A549 (cell line): Measurements from ENCODE around the gene CD22. TPM values are rescaled to one million over a fixed set of nuclear protein-coding genes. Genes with fewer than 3 reads are reported as not detected.

ENCODE experiments used
- ATAC-seq, 2 experiments: fragments of 200-7000 bp in 1 of 2; fragments of >200 bp in 1 of 2; cut with Nextera tagmentation in 1 of 2; cut with Tn5 transposase in 1 of 2; 3 replicates each; pipeline versions ENCODE4 v1.8.0 to v1.9.1; 2018 to 2020; ENCODE audit warnings: mild to moderate bottlenecking in 1 of 2, moderate library complexity in 1 of 2
- CTCF ChIA-PET: fragments of 300-600 bp; sonication (Branson Sonifier 250); formaldehyde crosslinking; extraction: SDS; loops from one replicate; lab custom pipeline; 2021; ENCODE audit warnings: antibody characterized with exemption, inconsistent platforms; lab: Yijun Ruan, JAX
- POLR2A ChIA-PET: fragments of 350-600 bp; formaldehyde crosslinking; extraction: SDS; loops from one replicate; lab custom pipeline; 2021; ENCODE audit warnings: antibody characterized with exemption, inconsistent platforms; lab: Yijun Ruan, JAX
- DNase-seq, 2 experiments: peaks; one replicate each; pipeline versions ENCODE4 v3.0.0 to v3.0.0-alpha.2; 2011 to 2016; ENCODE audit warnings: low read depth in 1 of 2, low spot score in 1 of 2
- FAIRE-seq: peaks from 2 replicates; lab custom pipeline; 2011; peaks lifted over from hg19 to GRCh38; lab: Jason Lieb, UNC
- H3K27ac ChIP-seq, 2 experiments: fragments of >200 bp; sonication (Bioruptor Twin); formaldehyde crosslinking; 3 replicates each; pipeline ENCODE4 v1.5.1; 2016 to 2017
- H3K4me1 ChIP-seq: fragments of >200 bp; sonication (Bioruptor Twin); formaldehyde crosslinking; 3 replicates; pipeline ENCODE4 v1.6.1; 2016
- H3K4me2 ChIP-seq: fragments of >200 bp; sonication (Bioruptor Twin); formaldehyde crosslinking; 3 replicates; pipeline ENCODE4 v1.6.1; 2016
- H3K4me3 ChIP-seq: fragments of >200 bp; sonication (Bioruptor Twin); formaldehyde crosslinking; 3 replicates; pipeline ENCODE4 v1.5.1; 2016
- H3K9me3 ChIP-seq: fragments of >200 bp; sonication (Bioruptor Twin); formaldehyde crosslinking; 3 replicates; pipeline ENCODE4 v1.6.1; 2016
- CEBPB ChIP-seq, 2 experiments: fragments of >200 bp in 1 of 2; sonication (Bioruptor Twin) in 1 of 2; formaldehyde crosslinking in 1 of 2; IDR thresholded peaks; 2 replicates each; pipeline ENCODE4 v1.6.1; 2012 to 2016
- CHD4 ChIP-seq: fragments of 200-600 bp; sonication (generic); IDR thresholded peaks from 2 replicates; pipeline ENCODE4 v1.6.1; 2016; ENCODE audit warnings: antibody characterized with exemption, mild to moderate bottlenecking, borderline replicate concordance
- EHF ChIP-seq: fragments of 250-450 bp; sonication (Bioruptor Pico); IDR thresholded peaks from 2 replicates; pipeline ENCODE4 v1.5.0; 2020; ENCODE audit warnings: mild to moderate bottlenecking
- EP300 ChIP-seq, 2 experiments: fragments of >200 bp; sonication (Bioruptor Twin); formaldehyde crosslinking; IDR thresholded peaks; 2 replicates in 1 of 2; 3 replicates in 1 of 2; pipeline ENCODE4 v1.6.1; 2016 to 2017
- ESRRA ChIP-seq: fragments of 150-350 bp; IDR thresholded peaks from 2 replicates; pipeline ENCODE4 v1.6.1; 2014; ENCODE audit warnings: mild to moderate bottlenecking, low read length, borderline replicate concordance
- HEYL ChIP-seq: fragments of 250-450 bp; sonication (Bioruptor Pico); IDR thresholded peaks from 2 replicates; pipeline ENCODE4 v1.8.0; 2021; ENCODE audit warnings: mild to moderate bottlenecking, moderate library complexity
- HOXB5 ChIP-seq: fragments of 250-450 bp; sonication (Bioruptor Pico); IDR thresholded peaks from 2 replicates; pipeline ENCODE4 v1.5.0; 2020; ENCODE audit warnings: mild to moderate bottlenecking, moderate library complexity
- KDM1A ChIP-seq: fragments of 200-600 bp; sonication (generic); IDR thresholded peaks from 2 replicates; pipeline ENCODE4 v1.6.1; 2016; ENCODE audit warnings: low read depth, mild to moderate bottlenecking
- PHF8 ChIP-seq: fragments of 200-600 bp; sonication (generic); IDR thresholded peaks from 2 replicates; pipeline ENCODE4 v1.6.1; 2016; ENCODE audit warnings: low read depth, mild to moderate bottlenecking, antibody characterized with exemption, moderate library complexity, borderline replicate concordance
- POLR2A ChIP-seq: IDR thresholded peaks from 2 replicates; pipeline ENCODE4 v1.6.1; 2012; ENCODE audit warnings: mild to moderate bottlenecking, low read length
- RARB ChIP-seq: fragments of 250-450 bp; sonication (Bioruptor Pico); IDR thresholded peaks from 2 replicates; pipeline ENCODE4 v1.8.0; 2021; ENCODE audit warnings: mild to moderate bottlenecking, moderate library complexity
- RFX5 ChIP-seq: fragments of 450-650 bp; IDR thresholded peaks from 2 replicates; pipeline ENCODE4 v1.7.1; 2014; ENCODE audit warnings: antibody characterized with exemption, mild to moderate bottlenecking, moderate library complexity
- RNF2 ChIP-seq: fragments of 200-600 bp; sonication (generic); IDR thresholded peaks from 2 replicates; pipeline ENCODE4 v1.6.1; 2016; ENCODE audit warnings: low read depth, mild to moderate bottlenecking, antibody characterized with exemption, moderate library complexity, borderline replicate concordance
- SMC3 ChIP-seq: fragments of >200 bp; sonication (Bioruptor Twin); formaldehyde crosslinking; IDR thresholded peaks from 3 replicates; pipeline ENCODE4 v1.6.1; 2018; ENCODE audit warnings: inconsistent platforms
- ZFP36 ChIP-seq: fragments of 450-650 bp; IDR thresholded peaks from 2 replicates; pipeline ENCODE4 v1.6.1; 2014; ENCODE audit warnings: borderline replicate concordance; ENCODE audit not compliant: partially characterized antibody
- ZNF302 ChIP-seq: fragments of 250-450 bp; sonication (Bioruptor Pico); IDR thresholded peaks from 2 replicates; pipeline ENCODE4 v1.9.0; 2021; ENCODE audit warnings: inconsistent platforms, mild to moderate bottlenecking, moderate library complexity
- ZSCAN20 ChIP-seq: fragments of 250-450 bp; sonication (Bioruptor Pico); IDR thresholded peaks from 2 replicates; pipeline ENCODE4 v1.8.0; 2022; ENCODE audit warnings: mild to moderate bottlenecking, moderate library complexity
- WGBS: methylation state at CpG from one replicate; pipeline ENCODE4 v1.1.6; 2017; ENCODE audit errors: missing lambda C conversion rate; 5-methylcytosine and 5-hydroxymethylcytosine counted together
- polyA plus RNA-seq, 4 experiments: library from polyadenylated mRNA; depleted of rRNA in 3 of 4; stranded (reverse); fragments of >200 nt; fragmentation: RNase III in 1 of 4; extraction: RNeasy Plus Mini Kit Qiagen cat#74134 plus additional on column Dnase treatment in 1 of 4; gene quantifications; 2 replicates in 3 of 4; 3 replicates in 1 of 4; pipeline ENCODE4 v1.2.3, GENCODE V29; 2011 to 2017
- TF ChIP-seq, protein P1 (sequence below): fragments of 250-450 bp; sonication (Bioruptor Pico); IDR thresholded peaks from 2 replicates; pipeline ENCODE4 v1.5.0; 2021; ENCODE audit warnings: mild to moderate bottlenecking, moderate library complexity, borderline replicate concordance
- TF ChIP-seq, protein P2 (sequence below): fragments of 200-600 bp; sonication (generic); IDR thresholded peaks from 2 replicates; pipeline ENCODE4 v1.6.1; 2016; ENCODE audit warnings: antibody characterized with exemption, mild to moderate bottlenecking, moderate library complexity
- TF ChIP-seq, protein P3 (sequence below): IDR thresholded peaks from 2 replicates; pipeline ENCODE4 v1.6.1; 2012; ENCODE audit warnings: low read depth, borderline replicate concordance

The CD22 gene
- polyA plus RNA-seq, 2 of the 4 experiments (the other 2 are of a cell fraction) = 0.05 to 0.14 TPM

DNA sequence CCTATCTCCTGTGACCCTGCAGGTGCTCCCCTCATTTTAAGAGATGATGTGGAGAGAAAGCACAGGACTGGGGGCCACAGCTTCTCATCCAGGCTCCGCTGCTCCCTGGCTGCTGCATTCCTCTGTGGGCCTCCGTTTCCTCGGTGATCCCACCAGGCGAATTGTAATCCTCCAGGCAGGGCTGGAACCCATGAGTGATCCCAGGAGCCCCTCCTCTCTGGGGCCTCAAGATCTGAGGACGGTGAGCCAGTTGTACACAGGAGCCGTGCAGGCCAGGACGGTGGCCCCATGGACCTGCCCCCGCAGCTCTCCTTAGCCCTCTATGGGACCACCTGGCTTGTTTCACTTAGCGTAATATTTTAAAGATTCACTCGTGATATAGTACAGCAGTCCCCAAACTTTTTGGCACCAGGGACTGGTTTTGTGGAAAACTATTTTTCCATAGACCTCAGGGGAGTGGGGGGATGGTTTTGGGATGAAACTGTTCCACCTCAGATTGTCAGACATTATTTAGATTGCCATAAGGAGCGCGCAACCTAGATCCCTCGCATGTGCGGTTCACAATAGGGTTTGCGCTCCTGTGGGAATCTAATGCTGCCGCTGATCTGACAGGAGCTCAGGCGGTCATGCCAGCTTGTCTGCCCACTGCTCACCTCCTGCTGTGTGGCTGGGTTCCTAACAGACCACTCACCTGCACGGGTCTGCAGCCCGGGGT is 34.9 kb downstream of the CD22 start:
- ChIA-PET POLR2A (no interaction called here), CTCF (interaction anchor here (0.7 to 5.8 kb wide), 9 partner anchors 8 to 496 kb away, joined by 3 to 71 read pairs (median 4); no protein-coding TSS in a partner anchor)
- WGBS = 43% methylated on average over 19 of the region's 19 CpGs
- FAIRE-seq (no peak), ATAC-seq (no peak), DNase-seq (no peak)
- Histone ChIP-seq H3K9me3 (no peaks in the 10 kb centered on the region), H3K4me1 (no peaks in the 10 kb centered on the region), H3K27ac (no peak overlapping the region), H3K4me3 (no peak overlapping the region), H3K4me2 (no peak overlapping the region)
- TF ChIP-seq ZNF302 (no peak), RFX5 (no peak)
- TF ChIP-seq, protein P1, sequence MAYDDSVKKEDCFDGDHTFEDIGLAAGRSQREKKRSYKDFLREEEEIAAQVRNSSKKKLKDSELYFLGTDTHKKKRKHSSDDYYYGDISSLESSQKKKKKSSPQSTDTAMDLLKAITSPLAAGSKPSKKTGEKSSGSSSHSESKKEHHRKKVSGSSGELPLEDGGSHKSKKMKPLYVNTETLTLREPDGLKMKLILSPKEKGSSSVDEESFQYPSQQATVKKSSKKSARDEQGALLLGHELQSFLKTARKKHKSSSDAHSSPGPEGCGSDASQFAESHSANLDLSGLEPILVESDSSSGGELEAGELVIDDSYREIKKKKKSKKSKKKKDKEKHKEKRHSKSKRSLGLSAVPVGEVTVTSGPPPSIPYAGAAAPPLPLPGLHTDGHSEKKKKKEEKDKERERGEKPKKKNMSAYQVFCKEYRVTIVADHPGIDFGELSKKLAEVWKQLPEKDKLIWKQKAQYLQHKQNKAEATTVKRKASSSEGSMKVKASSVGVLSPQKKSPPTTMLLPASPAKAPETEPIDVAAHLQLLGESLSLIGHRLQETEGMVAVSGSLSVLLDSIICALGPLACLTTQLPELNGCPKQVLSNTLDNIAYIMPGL (CRISPR knock-in tag) = no peak
- TF ChIP-seq, protein P2, sequence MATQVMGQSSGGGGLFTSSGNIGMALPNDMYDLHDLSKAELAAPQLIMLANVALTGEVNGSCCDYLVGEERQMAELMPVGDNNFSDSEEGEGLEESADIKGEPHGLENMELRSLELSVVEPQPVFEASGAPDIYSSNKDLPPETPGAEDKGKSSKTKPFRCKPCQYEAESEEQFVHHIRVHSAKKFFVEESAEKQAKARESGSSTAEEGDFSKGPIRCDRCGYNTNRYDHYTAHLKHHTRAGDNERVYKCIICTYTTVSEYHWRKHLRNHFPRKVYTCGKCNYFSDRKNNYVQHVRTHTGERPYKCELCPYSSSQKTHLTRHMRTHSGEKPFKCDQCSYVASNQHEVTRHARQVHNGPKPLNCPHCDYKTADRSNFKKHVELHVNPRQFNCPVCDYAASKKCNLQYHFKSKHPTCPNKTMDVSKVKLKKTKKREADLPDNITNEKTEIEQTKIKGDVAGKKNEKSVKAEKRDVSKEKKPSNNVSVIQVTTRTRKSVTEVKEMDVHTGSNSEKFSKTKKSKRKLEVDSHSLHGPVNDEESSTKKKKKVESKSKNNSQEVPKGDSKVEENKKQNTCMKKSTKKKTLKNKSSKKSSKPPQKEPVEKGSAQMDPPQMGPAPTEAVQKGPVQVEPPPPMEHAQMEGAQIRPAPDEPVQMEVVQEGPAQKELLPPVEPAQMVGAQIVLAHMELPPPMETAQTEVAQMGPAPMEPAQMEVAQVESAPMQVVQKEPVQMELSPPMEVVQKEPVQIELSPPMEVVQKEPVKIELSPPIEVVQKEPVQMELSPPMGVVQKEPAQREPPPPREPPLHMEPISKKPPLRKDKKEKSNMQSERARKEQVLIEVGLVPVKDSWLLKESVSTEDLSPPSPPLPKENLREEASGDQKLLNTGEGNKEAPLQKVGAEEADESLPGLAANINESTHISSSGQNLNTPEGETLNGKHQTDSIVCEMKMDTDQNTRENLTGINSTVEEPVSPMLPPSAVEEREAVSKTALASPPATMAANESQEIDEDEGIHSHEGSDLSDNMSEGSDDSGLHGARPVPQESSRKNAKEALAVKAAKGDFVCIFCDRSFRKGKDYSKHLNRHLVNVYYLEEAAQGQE = no peak

DNA sequence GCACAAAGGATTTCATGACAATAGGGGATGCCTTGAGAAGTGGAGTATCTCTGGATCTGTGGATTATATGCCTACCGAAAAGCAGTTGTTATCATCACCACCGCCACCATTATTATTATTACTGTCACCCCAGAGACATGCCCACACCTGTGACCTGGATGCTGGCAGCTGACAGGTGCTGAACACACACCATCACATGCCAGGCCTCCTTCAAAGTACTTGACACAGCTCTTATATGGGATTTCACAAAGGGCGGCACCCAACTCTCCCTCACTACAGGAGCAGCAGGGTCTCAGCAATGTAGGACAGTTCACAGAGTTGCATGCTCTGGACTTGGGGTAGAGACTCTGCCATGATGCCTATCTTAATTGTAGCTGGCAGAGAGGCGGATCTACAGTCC is 36.3 kb downstream of the CD22 start:
- ChIA-PET CTCF (interaction anchor here (0.7 to 5.8 kb wide), 7 partner anchors 8 to 145 kb away, joined by 3 to 71 read pairs (median 8); no protein-coding TSS in a partner anchor), POLR2A (no interaction called here)
- Histone ChIP-seq H3K4me1 (no peaks in the 10 kb centered on the region), H3K4me2 (no peak overlapping the region), H3K27ac (no peak overlapping the region), H3K9me3 (no peaks in the 10 kb centered on the region), H3K4me3 (no peak overlapping the region)
- FAIRE-seq (no peak), DNase-seq (no peak), ATAC-seq (no peak)
- TF ChIP-seq EHF = no peak
- TF ChIP-seq, protein P3, sequence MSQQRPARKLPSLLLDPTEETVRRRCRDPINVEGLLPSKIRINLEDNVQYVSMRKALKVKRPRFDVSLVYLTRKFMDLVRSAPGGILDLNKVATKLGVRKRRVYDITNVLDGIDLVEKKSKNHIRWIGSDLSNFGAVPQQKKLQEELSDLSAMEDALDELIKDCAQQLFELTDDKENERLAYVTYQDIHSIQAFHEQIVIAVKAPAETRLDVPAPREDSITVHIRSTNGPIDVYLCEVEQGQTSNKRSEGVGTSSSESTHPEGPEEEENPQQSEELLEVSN = no peak
- no peak for TF ChIP-seq POLR2A
- TF ChIP-seq, protein P1 (CRISPR knock-in tag) = no peak
- WGBS = 51% methylated on average over 4 of the region's 4 CpGs

DNA sequence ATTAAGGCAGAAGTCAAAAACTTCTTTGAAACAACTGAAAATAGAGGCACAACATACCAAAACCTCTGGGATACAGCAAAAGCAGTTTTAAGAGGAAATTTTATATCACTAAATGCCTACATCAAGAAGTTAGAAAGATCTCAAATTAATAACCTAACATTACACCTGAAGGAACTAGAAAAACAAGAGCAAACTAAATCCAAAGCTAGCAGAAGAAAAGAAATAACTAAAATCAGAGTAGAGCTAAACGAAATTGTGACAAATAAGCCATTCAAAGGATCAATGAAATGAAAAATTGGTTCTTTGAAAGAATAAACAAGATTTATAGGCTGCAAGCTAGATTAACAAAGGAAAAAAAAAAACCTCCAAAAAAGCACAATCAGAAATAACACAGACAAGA is 39.4 kb downstream of the CD22 start:
- ChIA-PET POLR2A (no interaction called here), CTCF (interaction anchor here (0.9 to 1.0 kb wide), 2 partner anchors 126 to 188 kb away, joined by 3 read pairs; no protein-coding TSS in a partner anchor)
- Histone ChIP-seq H3K4me2 (no peak overlapping the region), H3K4me3 (no peak overlapping the region), H3K27ac (no peak overlapping the region), H3K9me3 (0 out of 3 replicates have a peak, but pooled peaks cover 3% of the 10 kb centered on the region), H3K4me1 (no peaks in the 10 kb centered on the region)
- ATAC-seq = no peak
- peak; percentile 99 for FAIRE-seq
- no peak for DNase-seq
- WGBS = 0% methylated on average over 1 of the region's 1 CpG
- TF ChIP-seq, protein P1 (CRISPR knock-in tag) = no peak
- TF ChIP-seq ZSCAN20 (CRISPR knock-in tag) (no peak), ZFP36 (peak; percentile 16), CHD4 (no peak), PHF8 (no peak), RNF2 (peak; percentile 95; the same call in 1 of the 2 replicates), RARB (CRISPR knock-in tag) (no peak), RFX5 (no peak), ESRRA (no peak), HOXB5 (no peak), CEBPB (IDR thresholded peaks at IDR 0.05) (no peak), HEYL (no peak), KDM1A (no peak), EP300 (IDR thresholded peaks at IDR 0.05) (no peak), SMC3 (no peak)
- TF ChIP-seq, protein P3 = no peak
